G401 (cell line): ENCODE data around the gene KCNQ1OT1. TPM values are rescaled to one million over a fixed set of nuclear protein-coding genes. Genes with fewer than 3 reads are reported as not detected.
A peak's percentile ranks its signal among the peaks of the same experiment; 100 is the strongest.

ENCODE experiments used
- DNase-seq: peaks from one replicate; pipeline ENCODE4 v3.0.0-alpha.2; 2015; ENCODE audit warnings: low spot score
- in situ Hi-C: cut with HindIII; loops from 2 replicates; pipeline ENCODE4 v1.10.0; 2016; ENCODE audit warnings: low sequenced_read_pairs, mixed read lengths
- total RNA-seq: library from RNA; depleted of rRNA; stranded (reverse); fragments of >200 nt; shearing (Covaris generic); gene quantifications from 2 replicates; pipeline ENCODE4 v1.2.3, GENCODE V29; 2014; rRNA removed

The KCNQ1OT1 gene
- 0.49 and 0.75 TPM in 2 replicates for total RNA-seq

- peak; percentile 93 for DNase-seq
- in situ Hi-C loops, result no loop called here
Observed at GRCh38 chr11:2699531-2700414, at the start of gene KCNQ1OT1. Gene KCNQ1OT1, minus strand, starts transcription at chr11:2699994.

- no peak for DNase-seq
- in situ Hi-C loops, result no loop called here
Observed at GRCh38 chr11:2748814-2749554, 49.2 kb upstream of the KCNQ1OT1 start.

- in situ Hi-C loops, result no loop called here
Observed at GRCh38 chr11:2748061-2748813, 48.4 kb upstream of the KCNQ1OT1 start.

GRCh38 chr11:2747248-2748027 is 47.6 kb upstream of the KCNQ1OT1 start:
- in situ Hi-C loops, result no loop called here
- DNase-seq, result no peak

More at GRCh38 chr11:2748061-2748813, 48.4 kb upstream of the KCNQ1OT1 start:
- DNase-seq, result no peak

GRCh38 chr11:2746401-2747247 is 46.8 kb upstream of the KCNQ1OT1 start:
- in situ Hi-C loops, result no loop called here
- DNase-seq, result no peak

- DNase-seq, result no peak
- in situ Hi-C loops, result no loop called here
Observed at GRCh38 chr11:2745511-2745910, 45.7 kb upstream of the KCNQ1OT1 start.

GRCh38 chr11:2744166-2744565 is 44.4 kb upstream of the KCNQ1OT1 start:
- DNase-seq, result peak; percentile 84
- in situ Hi-C loops, result no loop called here

- DNase-seq, result peak; percentile 2
- in situ Hi-C loops, result no loop called here
Observed at GRCh38 chr11:2743427-2744110, 43.8 kb upstream of the KCNQ1OT1 start.

GRCh38 chr11:2742611-2743426 is 43.0 kb upstream of the KCNQ1OT1 start:
- in situ Hi-C loops, result no loop called here
- no peak for DNase-seq

- in situ Hi-C loops, result no loop called here
- no peak for DNase-seq
Observed at GRCh38 chr11:2742201-2742600, 42.4 kb upstream of the KCNQ1OT1 start.

- no peak for DNase-seq
- in situ Hi-C loops, result no loop called here
Observed at GRCh38 chr11:2741377-2742131, 41.8 kb upstream of the KCNQ1OT1 start.

- in situ Hi-C loops, result no loop called here
- DNase-seq, result no peak
Observed at GRCh38 chr11:2741006-2741376, 41.2 kb upstream of the KCNQ1OT1 start.

GRCh38 chr11:2740275-2740940 is 40.6 kb upstream of the KCNQ1OT1 start:
- in situ Hi-C loops, result no loop called here

GRCh38 chr11:2739531-2740274 is 39.9 kb upstream of the KCNQ1OT1 start:
- DNase-seq, result no peak
- in situ Hi-C loops, result no loop called here

More at GRCh38 chr11:2740275-2740940, 40.6 kb upstream of the KCNQ1OT1 start:
- DNase-seq, result no peak
